ENCODE results near the gene TSPAN10. TPM values are rescaled to one million over a fixed set of nuclear protein-coding genes. Genes with fewer than 3 reads are reported as not detected.

Gene TSPAN10
- total RNA-seq, 1 experiment from 2014 or later = 1.2 TPM

- Histone ChIP-seq H3K79me1 (ENCODE audit: insufficient read depth, low read depth, low read length, poor library complexity, severe bottlenecking) (peaks cover 8% of the 10 kb centered on the region), H3K4me2 (ENCODE audit: insufficient read depth, insufficient read length, low read length) (no peak overlapping the region), H2AK5ac (ENCODE audit: insufficient read length, low read length) (no peak overlapping the region), H3K23me2 (ENCODE audit: insufficient read length, low read depth, low read length, poor library complexity, severe bottlenecking) (peaks cover 8% of the 10 kb centered on the region), H2BK20ac (ENCODE audit: low read depth, low read length, poor library complexity, severe bottlenecking) (no peak overlapping the region), H4K91ac (ENCODE audit: insufficient read length, low read depth, low read length) (no peak overlapping the region), H3T11ph (ENCODE audit: low read length) (no peak overlapping the region), H4K5ac (ENCODE audit: insufficient read length, low read depth, low read length) (no peak overlapping the region), H2AFZ (ENCODE audit: low read length) (no peak overlapping the region), H4K8ac (replicated peaks; ENCODE audit: insufficient read length, low read depth, low read length) (no peak overlapping the region), H3K4me1 (ENCODE audit: insufficient read depth, low read length) (no peaks in the 10 kb centered on the region), H2BK12ac (ENCODE audit: insufficient read length, low read depth, low read length) (no peak overlapping the region), H3K9me3 (ENCODE audit: control insufficient read depth, low read depth, low read length) (no peaks in the 10 kb centered on the region), H3K56ac (ENCODE audit: insufficient read length, low read depth, low read length) (no peak overlapping the region), H3K4ac (ENCODE audit: low read depth, low read length) (no peak overlapping the region), H2BK120ac (ENCODE audit: low read depth, low read length, poor library complexity, severe bottlenecking) (no peak overlapping the region), H3K27ac (ENCODE audit: insufficient read length, low read depth, low read length) (no peak overlapping the region), H2BK15ac (ENCODE audit: low read depth, low read length) (no peak overlapping the region), H3K79me2 (ENCODE audit: insufficient read depth, low read length) (peaks cover 12% of the 10 kb centered on the region; the same call in 1 of the 2 replicates), H3K14ac (ENCODE audit: insufficient read depth, low read length) (no peak overlapping the region), H4K20me1 (ENCODE audit: control insufficient read depth, insufficient read depth, insufficient read length) (no peaks in the 10 kb centered on the region), H3K18ac (ENCODE audit: insufficient read length, low read depth, low read length) (no peak overlapping the region), H3K9ac (ENCODE audit: extremely low read depth, insufficient read length, low read length) (no peak overlapping the region), H2BK5ac (ENCODE audit: insufficient read length, low read length) (no peak overlapping the region), H3K27me3 (ENCODE audit: insufficient read depth, low read length) (no peaks in the 10 kb centered on the region), H3K23ac (ENCODE audit: insufficient read length, low read depth, low read length) (no peak overlapping the region)
- TF ChIP-seq, protein P1, sequence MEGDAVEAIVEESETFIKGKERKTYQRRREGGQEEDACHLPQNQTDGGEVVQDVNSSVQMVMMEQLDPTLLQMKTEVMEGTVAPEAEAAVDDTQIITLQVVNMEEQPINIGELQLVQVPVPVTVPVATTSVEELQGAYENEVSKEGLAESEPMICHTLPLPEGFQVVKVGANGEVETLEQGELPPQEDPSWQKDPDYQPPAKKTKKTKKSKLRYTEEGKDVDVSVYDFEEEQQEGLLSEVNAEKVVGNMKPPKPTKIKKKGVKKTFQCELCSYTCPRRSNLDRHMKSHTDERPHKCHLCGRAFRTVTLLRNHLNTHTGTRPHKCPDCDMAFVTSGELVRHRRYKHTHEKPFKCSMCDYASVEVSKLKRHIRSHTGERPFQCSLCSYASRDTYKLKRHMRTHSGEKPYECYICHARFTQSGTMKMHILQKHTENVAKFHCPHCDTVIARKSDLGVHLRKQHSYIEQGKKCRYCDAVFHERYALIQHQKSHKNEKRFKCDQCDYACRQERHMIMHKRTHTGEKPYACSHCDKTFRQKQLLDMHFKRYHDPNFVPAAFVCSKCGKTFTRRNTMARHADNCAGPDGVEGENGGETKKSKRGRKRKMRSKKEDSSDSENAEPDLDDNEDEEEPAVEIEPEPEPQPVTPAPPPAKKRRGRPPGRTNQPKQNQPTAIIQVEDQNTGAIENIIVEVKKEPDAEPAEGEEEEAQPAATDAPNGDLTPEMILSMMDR (conservative IDR thresholded peaks at IDR 0.05) = no peak
- Mint-ChIP-seq H3K27me3 (ENCODE audit: low read depth) (no peaks in the 10 kb centered on the region), H3K27ac (no peak overlapping the region; a peak in 1 of 7 replicates), H3K4me1 (peaks cover 9 to 10% of the 10 kb centered on the region in 2 experiments), H3K9me3 (0 out of 5 replicates have a peak, but pooled peaks cover 0 to 2% of the 10 kb centered on the region in 2 experiments), H3K4me3 (no peak overlapping the region), H3K36me3 (ENCODE audit: insufficient read depth in 1 of 3, low read depth in 3 of 3) (peaks cover 0 to 3% (median 1%) of the 10 kb centered on the region in 3 experiments; a peak in 1 of 7 replicates)
- no peak for DNase-seq
- no CpG with 5 or more reads among the region's 9 CpGs for WGBS (ENCODE audit: extremely low coverage, insufficient read length, low lambda C conversion rate)
These were observed 3.0 kb downstream of the TSPAN10 start for GRCh38 chr17:81640011-81640410.

Data from H9 (cell line).